ENCODE measurements around the gene KCNAB2.

The KCNAB2 gene

DNA sequence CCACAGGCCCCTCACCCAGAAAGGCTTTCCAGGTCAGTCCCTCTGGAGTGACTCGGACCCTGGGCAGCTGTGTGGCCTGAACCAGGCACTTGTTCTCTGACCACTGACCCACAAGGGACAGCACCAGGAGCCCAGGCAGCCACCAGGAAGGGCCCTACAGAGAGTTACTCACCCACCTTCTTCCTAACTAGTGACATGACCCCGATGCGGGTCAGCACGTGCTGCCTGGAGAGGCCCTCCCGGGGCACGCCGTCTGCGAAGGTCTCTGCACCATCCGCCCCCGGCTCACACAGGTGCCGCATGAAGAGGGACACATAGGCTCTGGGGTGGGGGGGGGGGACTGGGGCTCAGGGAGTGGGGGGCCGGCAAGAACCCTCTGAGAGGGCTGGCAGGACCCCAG, 78.7 kb downstream of the KCNAB2 start:
- TF ChIP-seq, protein P1, sequence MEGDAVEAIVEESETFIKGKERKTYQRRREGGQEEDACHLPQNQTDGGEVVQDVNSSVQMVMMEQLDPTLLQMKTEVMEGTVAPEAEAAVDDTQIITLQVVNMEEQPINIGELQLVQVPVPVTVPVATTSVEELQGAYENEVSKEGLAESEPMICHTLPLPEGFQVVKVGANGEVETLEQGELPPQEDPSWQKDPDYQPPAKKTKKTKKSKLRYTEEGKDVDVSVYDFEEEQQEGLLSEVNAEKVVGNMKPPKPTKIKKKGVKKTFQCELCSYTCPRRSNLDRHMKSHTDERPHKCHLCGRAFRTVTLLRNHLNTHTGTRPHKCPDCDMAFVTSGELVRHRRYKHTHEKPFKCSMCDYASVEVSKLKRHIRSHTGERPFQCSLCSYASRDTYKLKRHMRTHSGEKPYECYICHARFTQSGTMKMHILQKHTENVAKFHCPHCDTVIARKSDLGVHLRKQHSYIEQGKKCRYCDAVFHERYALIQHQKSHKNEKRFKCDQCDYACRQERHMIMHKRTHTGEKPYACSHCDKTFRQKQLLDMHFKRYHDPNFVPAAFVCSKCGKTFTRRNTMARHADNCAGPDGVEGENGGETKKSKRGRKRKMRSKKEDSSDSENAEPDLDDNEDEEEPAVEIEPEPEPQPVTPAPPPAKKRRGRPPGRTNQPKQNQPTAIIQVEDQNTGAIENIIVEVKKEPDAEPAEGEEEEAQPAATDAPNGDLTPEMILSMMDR (conservative IDR thresholded peaks at IDR 0.05; ENCODE audit: low read depth, low read length) = no peak
- no peak overlapping the region for H2AFZ ChIP-seq (ENCODE audit: low read depth)
- no peak overlapping the region for H3K4me3 ChIP-seq (IDR thresholded peaks at IDR 0.05; ENCODE audit: insufficient read depth, low read depth, low read length)
- no peaks in the 10 kb centered on the region for H3K36me3 ChIP-seq (ENCODE audit: insufficient read depth)
- no peak overlapping the region for H3K4me2 ChIP-seq
- H3K4me1 ChIP-seq (ENCODE audit: low read depth, poor library complexity, severe bottlenecking) = peaks cover 5% of the 10 kb centered on the region
- no peak overlapping the region for H3K27ac ChIP-seq
- H3K9ac ChIP-seq = no peak overlapping the region
- no peaks in the 10 kb centered on the region for H4K20me1 ChIP-seq (ENCODE audit: insufficient read depth)
- no peaks in the 10 kb centered on the region for H3K79me2 ChIP-seq (ENCODE audit: insufficient read depth, low read depth)
- peaks cover 58% of the 10 kb centered on the region for H3K27me3 ChIP-seq (ENCODE audit: insufficient read depth, low read depth)

DNA sequence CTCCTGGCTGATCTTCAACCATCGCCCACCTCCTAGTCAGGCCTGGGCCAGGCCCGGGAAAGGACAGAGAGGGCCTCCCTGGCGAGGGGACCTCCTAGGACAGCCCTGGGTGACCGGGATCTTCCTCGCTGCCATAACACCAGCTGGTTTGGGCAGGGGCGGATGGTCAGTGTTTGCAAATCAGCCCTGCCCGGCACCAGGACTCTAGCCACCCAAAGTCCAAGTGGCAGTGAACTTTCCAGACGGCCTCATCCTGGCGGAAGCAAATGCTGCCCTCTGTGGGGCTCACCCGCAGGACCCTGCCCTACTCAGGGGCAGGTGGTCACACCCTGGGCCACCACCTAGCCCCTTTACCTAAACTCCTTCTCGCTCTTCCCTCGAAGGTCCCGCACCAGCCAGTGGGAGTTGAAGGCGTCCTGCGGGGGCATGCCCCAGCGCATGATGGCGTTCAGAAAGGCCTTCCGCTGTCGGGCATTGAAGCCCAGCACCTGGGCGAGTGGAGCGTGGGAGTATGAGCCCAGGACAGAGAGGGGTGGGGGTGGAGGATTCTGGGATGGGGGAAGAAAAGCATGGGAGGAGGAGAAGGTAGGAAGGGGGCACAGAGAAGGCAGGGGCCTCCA, 79.2 kb downstream of the KCNAB2 start:
- Histone ChIP-seq H3K4me3 (IDR thresholded peaks at IDR 0.05; ENCODE audit: insufficient read depth, low read depth, low read length) (no peak overlapping the region), H3K4me1 (ENCODE audit: low read depth, poor library complexity, severe bottlenecking) (peaks cover 5% of the 10 kb centered on the region), H3K9ac (no peak overlapping the region), H3K36me3 (ENCODE audit: insufficient read depth) (no peaks in the 10 kb centered on the region), H3K4me2 (no peak overlapping the region), H2AFZ (ENCODE audit: low read depth) (no peak overlapping the region), H3K27ac (no peak overlapping the region), H3K27me3 (ENCODE audit: insufficient read depth, low read depth) (peaks cover 60% of the 10 kb centered on the region), H4K20me1 (ENCODE audit: insufficient read depth) (no peaks in the 10 kb centered on the region), H3K79me2 (ENCODE audit: insufficient read depth, low read depth) (no peaks in the 10 kb centered on the region)
- TF ChIP-seq, protein P1 (conservative IDR thresholded peaks at IDR 0.05; ENCODE audit: low read depth, low read length) = no peak

DNA sequence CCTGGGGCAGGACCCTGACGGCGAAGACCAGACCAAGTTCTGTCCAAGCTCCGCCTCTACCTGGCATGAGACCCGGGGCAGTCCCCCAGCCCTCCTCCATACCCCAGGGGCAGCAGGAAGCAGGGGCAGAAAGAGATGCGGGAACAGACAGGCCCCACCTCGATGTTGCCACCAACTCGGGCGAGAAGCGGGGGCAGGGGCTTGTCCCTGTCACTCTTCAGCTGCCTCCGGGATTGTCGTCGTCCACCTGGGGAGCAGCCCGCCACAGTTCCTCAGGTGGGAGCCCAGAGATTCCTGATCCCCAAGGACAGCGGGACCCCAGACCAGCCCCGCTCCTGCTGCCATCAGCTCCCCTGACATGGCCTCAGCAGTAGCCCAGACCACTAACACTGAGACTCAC, 79.7 kb downstream of the KCNAB2 start:
- H3K79me2 ChIP-seq (ENCODE audit: insufficient read depth, low read depth) = no peaks in the 10 kb centered on the region
- no peaks in the 10 kb centered on the region for H3K36me3 ChIP-seq (ENCODE audit: insufficient read depth)
- H3K27ac ChIP-seq = no peak overlapping the region
- no peak overlapping the region for H3K4me3 ChIP-seq (IDR thresholded peaks at IDR 0.05; ENCODE audit: insufficient read depth, low read depth, low read length)
- peaks cover 5% of the 10 kb centered on the region for H3K4me1 ChIP-seq (ENCODE audit: low read depth, poor library complexity, severe bottlenecking)
- no peak overlapping the region for H3K4me2 ChIP-seq
- H3K9ac ChIP-seq = no peak overlapping the region
- no peaks in the 10 kb centered on the region for H4K20me1 ChIP-seq (ENCODE audit: insufficient read depth)
- no peak overlapping the region for H2AFZ ChIP-seq (ENCODE audit: low read depth)
- peaks cover 65% of the 10 kb centered on the region for H3K27me3 ChIP-seq (ENCODE audit: insufficient read depth, low read depth)
- TF ChIP-seq, protein P1 (conservative IDR thresholded peaks at IDR 0.05; ENCODE audit: low read depth, low read length) = no peak

DNA sequence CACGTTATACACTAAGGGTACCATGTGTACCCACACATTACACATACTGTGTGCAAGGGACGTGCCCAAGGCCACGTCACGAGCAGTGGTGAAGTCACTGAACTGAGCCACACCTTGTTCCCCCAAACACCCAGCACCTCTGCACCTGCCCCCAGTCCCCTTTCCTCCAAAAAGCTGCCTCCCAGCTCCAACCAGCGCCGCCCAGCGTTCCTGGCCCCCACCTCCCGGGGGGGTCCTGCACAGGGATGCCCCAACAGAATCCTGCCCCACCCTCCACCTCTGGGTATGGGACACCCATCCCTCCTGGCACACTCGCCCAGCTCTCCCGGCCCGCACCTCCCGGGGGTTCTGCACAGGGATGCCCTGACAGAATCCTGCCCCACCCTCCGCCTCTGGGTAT, 80.3 kb downstream of the KCNAB2 start:
- TF ChIP-seq, protein P1 (conservative IDR thresholded peaks at IDR 0.05; ENCODE audit: low read depth, low read length) = no peak
- H3K4me3 ChIP-seq (IDR thresholded peaks at IDR 0.05; ENCODE audit: insufficient read depth, low read depth, low read length) = no peak overlapping the region
- H3K4me2 ChIP-seq = no peak overlapping the region
- no peak overlapping the region for H3K9ac ChIP-seq
- no peaks in the 10 kb centered on the region for H3K79me2 ChIP-seq (ENCODE audit: insufficient read depth, low read depth)
- no peak overlapping the region for H3K27ac ChIP-seq
- H3K27me3 ChIP-seq (ENCODE audit: insufficient read depth, low read depth) = peaks cover 71% of the 10 kb centered on the region
- H4K20me1 ChIP-seq (ENCODE audit: insufficient read depth) = no peaks in the 10 kb centered on the region
- H3K4me1 ChIP-seq (ENCODE audit: low read depth, poor library complexity, severe bottlenecking) = peaks cover 5% of the 10 kb centered on the region
- H3K36me3 ChIP-seq (ENCODE audit: insufficient read depth) = no peaks in the 10 kb centered on the region
- no peak overlapping the region for H2AFZ ChIP-seq (ENCODE audit: low read depth)

Measured in KMS-11 (cell line).